ENCODE data around the gene SLC16A11.
"Not testable (repeated sequence)": the region's sequence is repeated elsewhere in the genome, so short reads cannot be mapped to it uniquely, and the experiment has no call there.

SLC16A11 gene, protein sequence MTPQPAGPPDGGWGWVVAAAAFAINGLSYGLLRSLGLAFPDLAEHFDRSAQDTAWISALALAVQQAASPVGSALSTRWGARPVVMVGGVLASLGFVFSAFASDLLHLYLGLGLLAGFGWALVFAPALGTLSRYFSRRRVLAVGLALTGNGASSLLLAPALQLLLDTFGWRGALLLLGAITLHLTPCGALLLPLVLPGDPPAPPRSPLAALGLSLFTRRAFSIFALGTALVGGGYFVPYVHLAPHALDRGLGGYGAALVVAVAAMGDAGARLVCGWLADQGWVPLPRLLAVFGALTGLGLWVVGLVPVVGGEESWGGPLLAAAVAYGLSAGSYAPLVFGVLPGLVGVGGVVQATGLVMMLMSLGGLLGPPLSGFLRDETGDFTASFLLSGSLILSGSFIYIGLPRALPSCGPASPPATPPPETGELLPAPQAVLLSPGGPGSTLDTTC

DNA sequence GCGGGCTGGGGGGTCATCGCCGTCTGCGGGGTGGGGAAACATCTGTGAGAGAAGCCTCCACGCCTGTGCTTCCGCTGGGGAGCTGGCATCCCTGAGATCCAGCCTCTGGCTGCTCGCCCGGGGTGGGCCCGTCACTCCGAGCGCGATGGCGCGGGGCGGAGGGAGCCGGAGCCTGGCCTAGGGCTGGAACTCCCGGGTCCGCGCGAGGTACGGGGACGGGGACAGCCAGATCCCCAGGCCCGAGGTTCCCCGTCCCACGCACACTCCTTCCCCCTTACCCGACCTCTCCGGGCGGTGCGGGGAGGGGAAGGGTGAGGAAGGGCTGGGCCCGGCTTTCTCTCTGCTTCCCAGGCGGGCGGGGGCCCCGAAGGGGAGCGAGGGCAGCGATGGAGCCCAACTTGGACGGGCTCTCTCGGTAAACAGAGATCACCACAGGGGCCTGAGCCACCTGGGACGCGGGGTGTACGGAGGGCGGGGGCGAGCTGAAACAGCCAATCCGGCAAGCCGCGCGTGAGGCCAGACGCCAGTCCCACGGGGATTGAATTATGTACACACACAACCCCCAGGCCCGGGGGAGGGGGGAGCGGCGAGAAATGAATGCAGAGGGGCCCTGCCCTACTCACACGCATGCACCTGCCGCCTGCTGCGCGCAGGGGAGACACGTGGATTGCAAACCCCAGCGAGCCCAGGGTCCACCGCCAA is at the start of gene SLC16A11:
Gene SLC16A11, minus strand, starts transcription at position 596 of the 702 bp plus-strand sequence. Its CDS starts 579 bp downstream, at position 17.
- Mint-ChIP-seq H3K9me3 (no peaks in the 10 kb centered on the region), H3K27me3 (no peaks in the 10 kb centered on the region), H3K27ac (peak within 1 kb of the TSS; percentile 81), H3K36me3 (no peaks in the 10 kb centered on the region), H3K4me1 (peaks cover 43% of the 10 kb centered on the region), H3K4me3 (peak within 1 kb of the TSS; percentile 79)

DNA sequence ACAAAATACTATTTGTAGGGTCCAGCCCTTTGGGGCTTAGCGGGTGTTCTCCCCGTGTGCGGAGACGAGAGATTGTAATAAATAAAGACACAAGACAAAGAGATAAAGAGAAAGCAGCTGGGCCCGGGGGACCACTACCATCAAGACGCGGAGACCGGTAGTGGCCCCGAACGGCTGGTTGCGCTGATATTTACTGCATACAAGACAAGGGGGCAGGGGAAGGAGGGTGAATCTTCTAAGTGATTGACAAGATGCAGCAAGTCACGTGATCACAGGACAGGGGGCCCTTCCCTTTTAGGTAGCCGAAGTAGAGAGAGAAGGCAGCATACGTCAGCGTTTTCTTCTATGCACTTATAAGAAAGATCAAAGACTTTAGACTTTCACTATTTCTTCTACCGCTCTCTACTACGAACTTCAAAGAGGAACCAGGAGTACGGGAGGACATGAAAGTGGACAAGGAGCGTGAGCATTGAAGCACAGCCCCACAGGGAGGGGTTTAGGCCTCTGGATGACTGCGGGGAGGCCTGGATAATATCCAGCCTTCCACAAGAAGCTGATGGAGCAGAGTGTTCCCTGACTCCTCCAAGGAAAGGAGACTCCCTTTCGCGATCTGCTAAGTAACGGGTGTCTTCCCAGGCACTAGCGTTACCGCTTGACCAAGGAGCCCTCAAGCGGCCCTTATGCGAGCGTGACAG is 47.6 kb upstream of the SLC16A11 start:
- H3K27ac Mint-ChIP-seq, H3K4me3 Mint-ChIP-seq, H3K36me3 Mint-ChIP-seq, H3K9me3 Mint-ChIP-seq, H3K27me3 Mint-ChIP-seq, H3K4me1 Mint-ChIP-seq: not testable (repeated sequence)

DNA sequence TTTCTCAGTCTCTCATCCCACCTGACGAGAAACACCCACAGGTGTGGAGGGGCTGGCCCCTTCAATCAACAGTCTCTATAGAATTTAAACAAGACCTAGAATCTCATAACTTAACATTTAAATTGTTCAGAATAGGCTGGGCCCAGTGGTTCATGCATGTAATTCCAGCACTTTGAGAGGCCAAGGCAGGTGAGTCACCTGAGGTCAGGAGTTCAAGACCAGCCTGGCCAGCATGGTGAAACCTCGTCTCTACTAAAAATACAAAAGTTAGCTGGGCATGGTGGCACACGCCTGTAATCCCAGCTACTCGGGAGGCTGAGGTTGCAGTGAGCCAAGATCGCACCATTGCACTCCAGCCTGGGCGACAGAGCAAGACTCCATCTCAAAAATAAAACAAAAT is 45.7 kb upstream of the SLC16A11 start:
- not testable (repeated sequence) for H3K36me3 Mint-ChIP-seq, H3K27me3 Mint-ChIP-seq, H3K4me3 Mint-ChIP-seq, H3K27ac Mint-ChIP-seq, H3K9me3 Mint-ChIP-seq, H3K4me1 Mint-ChIP-seq

DNA sequence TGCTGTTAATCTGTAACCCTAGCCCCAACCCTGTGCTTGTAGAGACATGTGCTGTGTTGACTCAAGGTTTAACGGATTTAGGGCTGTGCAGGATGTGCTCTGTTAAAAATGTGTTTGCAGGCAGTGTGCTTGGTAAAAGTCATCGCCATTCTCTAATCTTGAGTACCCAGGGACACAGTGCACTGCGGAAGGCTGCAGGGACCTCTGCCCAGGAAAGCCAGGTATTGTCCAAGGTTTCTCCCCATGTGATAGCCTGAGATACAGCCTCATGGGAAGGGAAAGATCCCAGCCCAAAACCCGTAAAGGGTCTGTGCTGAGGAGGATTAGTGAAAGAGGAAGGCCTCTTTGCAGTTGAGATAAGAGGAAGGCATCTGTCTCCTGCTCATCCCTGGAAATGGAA is 44.5 kb upstream of the SLC16A11 start:
- H3K27ac Mint-ChIP-seq, H3K36me3 Mint-ChIP-seq, H3K4me3 Mint-ChIP-seq, H3K27me3 Mint-ChIP-seq, H3K4me1 Mint-ChIP-seq, H3K9me3 Mint-ChIP-seq: not testable (repeated sequence)

DNA sequence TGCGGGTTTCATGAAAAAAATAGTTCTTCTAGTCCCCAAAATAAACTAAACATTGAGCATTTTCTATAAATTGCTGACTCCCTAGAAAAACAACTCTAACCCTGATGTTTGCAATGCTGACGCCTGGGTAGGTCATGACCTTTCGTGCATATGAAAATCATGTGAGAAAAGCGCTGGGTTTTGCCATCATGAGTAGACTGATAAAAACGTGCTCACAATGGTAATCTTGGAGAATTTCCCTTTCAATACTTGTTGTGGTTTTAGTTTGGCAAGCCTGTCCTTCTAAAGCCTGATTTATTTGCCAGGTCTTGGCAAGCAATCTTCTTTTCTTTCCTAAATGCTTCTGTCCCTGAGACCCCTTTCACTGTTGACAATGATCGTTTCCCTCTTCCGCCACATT is 40.2 kb upstream of the SLC16A11 start:
- Mint-ChIP-seq H3K9me3 (no peaks in the 10 kb centered on the region), H3K36me3 (no peaks in the 10 kb centered on the region), H3K27ac (no peak overlapping the region), H3K4me3 (no peak overlapping the region), H3K4me1 (peaks cover 29% of the 10 kb centered on the region), H3K27me3 (peaks cover 4% of the 10 kb centered on the region)

DNA sequence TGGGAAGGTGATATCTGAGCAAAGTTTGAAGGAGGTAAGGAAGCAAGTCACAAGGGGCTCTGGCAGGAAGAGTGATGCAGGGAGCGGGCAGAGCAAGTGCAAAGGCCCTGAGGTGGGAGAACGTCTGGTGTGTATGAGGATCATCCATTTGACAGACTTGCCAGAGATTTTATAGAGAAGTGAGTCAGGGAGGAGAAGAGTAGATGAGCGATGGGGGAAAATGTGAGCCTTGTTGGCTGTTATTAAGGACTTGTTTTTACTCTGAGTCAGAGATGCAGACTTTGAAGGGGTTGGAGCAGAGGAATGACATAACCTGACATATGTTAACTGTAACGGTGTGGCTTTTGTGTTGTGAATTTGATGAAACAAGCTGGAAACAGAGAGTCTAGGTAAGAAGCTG is 39.7 kb upstream of the SLC16A11 start:
- H3K27ac Mint-ChIP-seq, result no peak overlapping the region
- H3K4me1 Mint-ChIP-seq, result peaks cover 29% of the 10 kb centered on the region
- no peaks in the 10 kb centered on the region for H3K36me3 Mint-ChIP-seq
- H3K27me3 Mint-ChIP-seq, result peaks cover 4% of the 10 kb centered on the region
- H3K9me3 Mint-ChIP-seq, result no peaks in the 10 kb centered on the region
- no peak overlapping the region for H3K4me3 Mint-ChIP-seq

DNA sequence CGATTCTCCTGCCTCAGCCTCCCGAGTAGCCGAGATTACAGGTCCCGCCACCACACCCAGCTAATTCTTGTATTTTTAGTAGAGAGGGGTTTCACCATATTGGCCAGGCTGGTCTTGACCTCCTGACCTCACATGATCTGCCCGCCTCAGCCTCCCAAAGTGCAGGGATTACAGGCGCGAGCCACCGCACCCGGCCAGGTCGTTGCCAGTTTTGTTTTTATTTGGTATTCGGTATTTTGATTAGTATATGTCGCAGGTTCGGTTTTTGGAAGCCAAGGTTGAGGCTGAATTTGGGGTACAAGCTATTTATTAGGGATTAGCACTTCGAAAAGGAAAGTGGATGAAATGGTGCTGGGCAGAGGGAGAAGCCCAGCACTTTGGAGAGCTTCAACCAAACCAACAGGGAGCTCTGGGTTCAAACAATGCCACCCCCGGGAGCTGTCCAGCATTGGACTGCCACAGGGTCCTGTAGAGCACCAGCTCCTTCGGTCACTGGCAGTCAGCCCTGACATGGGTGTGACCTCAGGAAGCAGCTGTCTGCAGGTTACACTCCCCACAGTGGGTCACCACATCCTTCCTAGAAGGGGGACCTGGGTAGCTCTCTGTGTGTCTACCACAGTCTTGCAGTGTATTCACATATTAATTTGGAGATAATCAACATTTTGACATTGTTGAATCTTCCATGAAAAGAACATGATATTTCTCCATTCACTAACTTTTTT is 37.6 kb upstream of the SLC16A11 start:
- Mint-ChIP-seq H3K9me3 (no peaks in the 10 kb centered on the region), H3K27ac (no peak overlapping the region)

DNA sequence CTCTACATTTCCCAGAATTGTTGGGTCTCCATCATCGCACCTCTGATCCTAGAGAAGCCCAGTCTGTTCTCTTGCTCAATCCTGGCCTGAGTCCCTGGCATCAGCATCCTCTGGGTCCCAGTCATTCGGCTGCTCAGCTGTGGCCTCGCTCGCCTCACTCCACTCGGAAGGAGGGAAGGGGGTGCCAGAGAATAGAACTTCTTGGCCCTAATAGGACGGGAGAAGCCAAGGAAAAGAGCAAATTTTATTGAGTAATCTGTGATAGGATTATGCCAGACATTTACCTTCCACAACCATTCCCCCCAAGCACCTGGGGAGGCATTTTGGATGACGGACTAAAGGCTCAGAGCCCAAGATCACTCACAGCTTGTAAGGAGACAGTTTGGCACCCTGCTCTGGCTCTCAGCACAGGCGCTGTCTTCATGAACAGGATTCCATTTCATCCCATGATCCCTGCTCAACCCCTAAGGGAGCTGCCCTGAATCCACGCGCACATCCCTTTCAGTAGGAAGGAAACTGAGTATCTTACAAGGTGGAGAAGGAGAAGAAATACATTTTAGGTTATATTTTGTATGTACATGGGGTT is 36.7 kb upstream of the SLC16A11 start:
- no peak overlapping the region for H3K4me3 Mint-ChIP-seq
- H3K9me3 Mint-ChIP-seq, result no peaks in the 10 kb centered on the region
- no peaks in the 10 kb centered on the region for H3K36me3 Mint-ChIP-seq
- peaks cover 29% of the 10 kb centered on the region for H3K4me1 Mint-ChIP-seq
- H3K27me3 Mint-ChIP-seq, result no peaks in the 10 kb centered on the region
- no peak overlapping the region for H3K27ac Mint-ChIP-seq

More for the DNA sequence above, 37.6 kb upstream of the SLC16A11 start:
- Mint-ChIP-seq H3K27me3 (peaks cover 4% of the 10 kb centered on the region), H3K36me3 (no peaks in the 10 kb centered on the region), H3K4me1 (peaks cover 29% of the 10 kb centered on the region), H3K4me3 (no peak overlapping the region)

DNA sequence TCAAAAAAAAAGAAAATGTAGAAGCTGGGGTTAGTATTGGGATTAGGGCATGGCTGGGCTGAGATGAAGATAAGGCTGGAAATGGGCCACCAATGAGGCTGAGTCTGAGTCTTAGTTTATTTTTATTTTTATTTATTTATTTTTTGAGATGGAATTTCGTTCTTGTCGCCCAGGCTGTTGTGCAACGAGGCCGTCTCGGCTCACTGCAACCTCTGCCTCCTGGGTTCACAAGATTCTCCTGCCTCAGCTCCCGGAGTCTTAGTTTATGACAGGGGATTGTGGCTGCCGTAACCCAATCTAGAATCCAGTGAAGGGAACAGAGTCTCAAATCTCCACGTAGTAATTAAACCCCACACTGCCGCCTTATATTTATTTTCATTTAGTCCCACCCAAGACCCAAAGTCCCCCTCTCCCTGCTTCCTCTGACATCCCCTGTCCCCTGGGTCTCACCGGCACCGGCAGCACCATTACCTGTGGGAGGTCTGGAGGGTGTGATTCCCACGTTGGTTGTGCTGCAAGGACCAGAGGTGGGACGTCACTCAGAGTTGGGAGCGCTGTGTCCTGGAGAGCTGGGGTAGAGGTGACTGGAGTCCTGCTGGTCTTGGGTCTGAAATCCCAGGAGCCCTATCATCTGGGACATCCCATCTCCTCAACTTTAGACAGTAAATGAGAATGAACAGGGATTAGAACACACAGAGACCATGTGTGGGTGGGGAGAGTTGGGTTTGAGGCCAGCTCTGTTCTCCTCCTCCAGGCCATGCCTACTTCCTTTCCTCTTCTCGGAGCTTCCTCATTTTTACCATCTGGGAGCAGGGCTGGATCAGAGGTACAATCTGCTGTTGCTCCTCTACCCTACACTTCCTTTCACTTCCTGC is 35.9 kb upstream of the SLC16A11 start, which contains the start of gene CLEC10A:
Gene CLEC10A, minus strand, starts transcription at position 671 of the 875 bp plus-strand sequence. CDS start 1,439 bp downstream, outside the sequence.
- no peaks in the 10 kb centered on the region for H3K27me3 Mint-ChIP-seq
- H3K36me3 Mint-ChIP-seq, result no peaks in the 10 kb centered on the region
- peaks cover 29% of the 10 kb centered on the region for H3K4me1 Mint-ChIP-seq
- no peak within 1 kb of the TSS for H3K4me3 Mint-ChIP-seq
- no peak within 1 kb of the TSS for H3K27ac Mint-ChIP-seq
- H3K9me3 Mint-ChIP-seq, result no peaks in the 10 kb centered on the region

DNA sequence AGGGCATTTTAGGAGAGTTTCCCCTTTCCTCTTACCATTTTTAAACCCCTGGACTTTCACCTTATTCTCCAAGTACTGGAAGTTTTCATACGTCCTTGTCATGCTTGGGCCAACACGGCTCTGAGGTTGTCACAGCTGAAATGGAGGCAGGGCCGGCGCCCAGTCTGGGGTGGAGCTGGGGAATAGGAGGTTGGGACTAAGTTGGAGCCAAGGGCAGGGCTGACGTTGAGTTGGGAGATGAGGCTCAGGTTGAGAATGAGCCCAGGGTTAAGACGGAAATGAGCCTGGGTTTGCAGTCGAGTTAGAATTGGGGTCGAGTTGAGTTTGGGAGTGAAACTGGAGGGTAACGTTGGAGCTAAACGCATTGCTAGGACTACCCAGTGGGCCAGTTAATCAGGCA is 34.8 kb upstream of the SLC16A11 start:
- no peaks in the 10 kb centered on the region for H3K36me3 Mint-ChIP-seq
- H3K4me3 Mint-ChIP-seq, result no peak overlapping the region
- H3K27me3 Mint-ChIP-seq, result no peaks in the 10 kb centered on the region
- H3K4me1 Mint-ChIP-seq, result peaks cover 23% of the 10 kb centered on the region
- no peak overlapping the region for H3K27ac Mint-ChIP-seq
- H3K9me3 Mint-ChIP-seq, result no peaks in the 10 kb centered on the region

DNA sequence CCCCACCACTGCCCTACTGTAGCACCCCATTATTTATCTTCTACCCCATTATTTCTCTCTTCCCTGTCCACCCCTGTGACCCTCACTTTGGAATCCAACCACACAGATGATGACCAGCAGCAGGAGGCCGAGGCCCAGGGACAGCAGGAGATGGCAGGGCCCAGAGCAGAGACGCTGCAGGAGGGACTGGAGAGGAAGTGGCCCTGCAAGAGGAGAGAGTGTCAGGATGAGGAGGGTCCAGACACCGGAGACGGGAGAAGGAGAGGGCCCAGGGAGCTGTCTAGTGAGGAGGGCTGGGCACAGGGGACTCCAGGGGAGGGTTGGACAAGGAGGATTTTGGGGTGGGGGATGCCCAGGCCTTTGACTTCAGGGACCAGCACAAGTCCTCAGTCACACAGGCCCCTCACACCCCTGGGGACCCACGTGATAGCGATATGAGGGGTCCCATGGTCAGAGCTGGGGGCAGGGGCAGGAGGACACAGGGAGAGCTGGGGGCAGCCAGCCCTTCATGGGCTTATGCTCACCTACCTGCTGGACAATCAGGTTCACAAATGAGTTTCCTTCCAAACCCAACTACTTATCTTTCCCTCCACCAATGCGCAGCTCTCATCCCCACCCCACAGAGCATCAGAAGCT is 34.1 kb upstream of the SLC16A11 start:
- peaks cover 18% of the 10 kb centered on the region for H3K4me1 Mint-ChIP-seq

DNA sequence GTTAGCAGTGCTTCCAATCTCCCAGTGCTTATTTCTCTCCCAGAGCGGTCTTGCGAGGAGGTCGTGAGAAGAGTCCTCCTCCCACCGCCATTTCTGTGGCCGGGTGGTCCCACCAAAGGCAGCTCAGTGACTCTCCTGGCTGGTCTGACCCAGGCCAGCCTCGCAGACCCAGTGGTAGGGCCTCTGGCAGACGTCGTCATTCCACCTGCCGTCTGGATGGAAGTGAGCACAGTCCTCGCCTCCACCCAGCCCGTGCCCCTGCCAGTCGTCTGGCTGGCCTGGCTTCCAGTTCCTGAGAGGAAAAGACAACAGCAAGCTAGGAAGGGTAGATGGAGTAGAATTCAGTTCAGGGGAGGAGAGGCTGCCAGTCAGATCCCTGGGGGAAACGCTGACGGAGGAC is 31.0 kb upstream of the SLC16A11 start:
- Mint-ChIP-seq H3K4me3 (no peak overlapping the region), H3K9me3 (no peaks in the 10 kb centered on the region), H3K27ac (no peak overlapping the region), H3K36me3 (no peaks in the 10 kb centered on the region), H3K4me1 (no peaks in the 10 kb centered on the region), H3K27me3 (no peaks in the 10 kb centered on the region)

More for the DNA sequence above, 34.1 kb upstream of the SLC16A11 start:
- Mint-ChIP-seq H3K9me3 (no peaks in the 10 kb centered on the region), H3K4me3 (no peak overlapping the region), H3K36me3 (no peaks in the 10 kb centered on the region), H3K27ac (no peak overlapping the region), H3K27me3 (no peaks in the 10 kb centered on the region)

DNA sequence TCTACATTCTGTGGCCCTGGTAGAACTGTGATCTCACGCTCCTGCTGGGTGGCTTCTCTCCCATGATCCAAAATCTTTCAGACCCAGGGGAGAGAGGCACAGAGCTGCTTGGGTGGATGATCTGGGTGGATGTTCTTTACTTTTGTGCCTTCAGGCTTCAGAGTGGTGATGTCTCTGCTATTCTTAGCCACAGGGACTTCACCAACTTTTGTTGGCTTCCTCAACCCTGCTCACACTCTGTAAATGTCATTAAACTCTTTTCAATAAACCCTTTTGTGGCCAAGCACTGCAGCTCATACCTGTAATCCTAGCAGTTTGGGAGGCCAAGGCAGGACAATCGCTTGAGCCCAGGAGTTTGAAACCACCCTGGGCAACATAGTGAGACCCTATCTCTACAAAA is 28.5 kb upstream of the SLC16A11 start:
- H3K4me1 Mint-ChIP-seq, result no peaks in the 10 kb centered on the region
- peaks cover 6% of the 10 kb centered on the region for H3K36me3 Mint-ChIP-seq
- H3K9me3 Mint-ChIP-seq, result peaks cover 10% of the 10 kb centered on the region
- H3K27ac Mint-ChIP-seq, result no peak overlapping the region
- no peaks in the 10 kb centered on the region for H3K27me3 Mint-ChIP-seq
- no peak overlapping the region for H3K4me3 Mint-ChIP-seq

DNA sequence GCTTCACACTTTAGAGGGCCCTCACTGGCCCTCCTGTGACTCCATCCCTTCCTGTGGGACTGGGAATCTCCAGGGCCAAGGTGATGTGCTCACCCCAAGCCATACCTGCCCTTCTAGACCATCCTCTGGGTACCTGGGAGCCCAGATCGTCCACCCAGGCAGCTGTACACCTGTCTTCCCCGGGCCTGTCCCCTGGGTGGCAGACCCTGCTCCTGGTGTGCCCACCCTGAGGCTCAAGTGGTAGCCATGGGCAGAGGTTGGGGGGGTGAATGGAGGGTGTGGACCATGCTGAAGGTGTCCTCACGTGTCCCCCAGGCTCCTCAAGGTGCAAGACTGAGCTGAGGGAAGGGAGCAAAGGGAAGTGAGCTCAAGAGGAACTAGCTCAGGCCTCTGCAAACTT is 26.8 kb upstream of the SLC16A11 start:
- Mint-ChIP-seq H3K27ac (no peak overlapping the region), H3K4me3 (no peak overlapping the region), H3K36me3 (peaks cover 6% of the 10 kb centered on the region), H3K4me1 (no peaks in the 10 kb centered on the region), H3K9me3 (peaks cover 10% of the 10 kb centered on the region), H3K27me3 (no peaks in the 10 kb centered on the region)

All from activated naive CD4-positive, alpha-beta T cell treated with anti-CD3 and anti-CD28 coated beads, Interleukin-2, amount 50 U/mL, for 24 hours (primary cell).